GM12801 (cell line): ENCODE measurements around the gene PHACTR1.

Experiments used
- TF ChIP-seq, protein P1 (sequence below): IDR thresholded peaks from one replicate; pipeline ENCODE4 v1.5.1; 2011; ENCODE audit warnings: control low read depth; ENCODE audit not compliant: insufficient read length; ENCODE audit errors: extremely low read depth

Gene PHACTR1

DNA sequence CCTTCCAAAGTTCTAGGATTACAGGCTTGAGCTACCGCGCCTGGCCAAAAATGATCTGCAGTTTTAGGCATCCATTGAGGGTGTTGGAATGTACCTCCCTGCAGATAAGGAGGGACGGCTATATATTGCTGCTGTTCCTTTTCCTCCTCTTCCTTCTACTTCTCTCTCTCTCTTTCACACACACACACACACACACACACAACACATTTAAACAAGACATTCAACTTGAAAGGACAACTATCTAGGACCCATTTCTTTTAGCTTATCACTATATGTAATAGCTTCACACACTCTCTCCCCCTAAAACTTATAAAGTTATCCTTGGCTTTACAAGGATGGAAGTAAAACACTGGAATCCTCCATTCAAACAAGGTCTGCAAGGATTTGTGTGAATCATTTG, 260.6 kb downstream of the PHACTR1 start:
- TF ChIP-seq, protein P1, sequence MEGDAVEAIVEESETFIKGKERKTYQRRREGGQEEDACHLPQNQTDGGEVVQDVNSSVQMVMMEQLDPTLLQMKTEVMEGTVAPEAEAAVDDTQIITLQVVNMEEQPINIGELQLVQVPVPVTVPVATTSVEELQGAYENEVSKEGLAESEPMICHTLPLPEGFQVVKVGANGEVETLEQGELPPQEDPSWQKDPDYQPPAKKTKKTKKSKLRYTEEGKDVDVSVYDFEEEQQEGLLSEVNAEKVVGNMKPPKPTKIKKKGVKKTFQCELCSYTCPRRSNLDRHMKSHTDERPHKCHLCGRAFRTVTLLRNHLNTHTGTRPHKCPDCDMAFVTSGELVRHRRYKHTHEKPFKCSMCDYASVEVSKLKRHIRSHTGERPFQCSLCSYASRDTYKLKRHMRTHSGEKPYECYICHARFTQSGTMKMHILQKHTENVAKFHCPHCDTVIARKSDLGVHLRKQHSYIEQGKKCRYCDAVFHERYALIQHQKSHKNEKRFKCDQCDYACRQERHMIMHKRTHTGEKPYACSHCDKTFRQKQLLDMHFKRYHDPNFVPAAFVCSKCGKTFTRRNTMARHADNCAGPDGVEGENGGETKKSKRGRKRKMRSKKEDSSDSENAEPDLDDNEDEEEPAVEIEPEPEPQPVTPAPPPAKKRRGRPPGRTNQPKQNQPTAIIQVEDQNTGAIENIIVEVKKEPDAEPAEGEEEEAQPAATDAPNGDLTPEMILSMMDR, result no peak

DNA sequence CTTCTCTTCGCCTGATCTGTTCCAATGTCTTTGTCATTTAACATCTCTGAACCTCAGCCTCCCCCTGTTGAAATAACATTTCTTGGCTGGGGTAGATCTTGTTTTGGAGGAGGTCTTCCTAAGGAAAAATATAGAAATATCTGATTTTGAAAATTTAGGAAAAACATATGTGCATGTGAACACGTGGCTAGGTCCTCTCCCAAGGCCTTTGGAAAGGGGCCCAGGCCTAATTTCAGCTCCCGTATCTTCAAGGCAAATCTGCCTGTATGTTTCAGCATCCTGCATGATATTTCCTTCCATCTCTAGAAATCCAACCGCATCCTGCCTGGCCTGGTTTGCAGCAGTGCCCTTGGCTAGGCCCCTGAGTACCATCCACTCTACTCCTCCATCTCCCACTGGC, 261.2 kb downstream of the PHACTR1 start:
- TF ChIP-seq, protein P1, result no peak

GRCh38 chr6:12980741-12981140, 264.2 kb downstream of the PHACTR1 start:
- TF ChIP-seq, protein P1, result no peak

GRCh38 chr6:12984776-12985175, 268.2 kb downstream of the PHACTR1 start:
- TF ChIP-seq, protein P1, result no peak

DNA sequence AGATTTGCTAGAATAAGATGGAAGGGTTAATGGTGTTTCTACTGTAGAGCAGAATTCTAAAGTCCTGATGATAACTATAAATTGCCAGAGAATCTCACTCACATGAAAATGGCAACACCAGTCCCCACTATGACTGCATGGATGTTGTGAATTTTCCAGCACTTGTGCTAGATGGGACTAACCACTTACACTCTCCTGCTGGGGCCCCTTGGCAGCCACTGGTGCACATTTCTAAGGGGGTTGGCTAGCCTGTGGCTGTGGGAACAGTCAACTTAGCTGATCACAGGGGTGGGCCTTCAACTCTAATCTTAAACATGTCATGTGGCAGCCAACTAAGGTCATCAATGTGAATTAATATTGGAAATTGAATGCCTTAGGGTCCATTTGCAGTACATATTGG, 271.2 kb downstream of the PHACTR1 start:
- TF ChIP-seq, protein P1, result no peak

DNA sequence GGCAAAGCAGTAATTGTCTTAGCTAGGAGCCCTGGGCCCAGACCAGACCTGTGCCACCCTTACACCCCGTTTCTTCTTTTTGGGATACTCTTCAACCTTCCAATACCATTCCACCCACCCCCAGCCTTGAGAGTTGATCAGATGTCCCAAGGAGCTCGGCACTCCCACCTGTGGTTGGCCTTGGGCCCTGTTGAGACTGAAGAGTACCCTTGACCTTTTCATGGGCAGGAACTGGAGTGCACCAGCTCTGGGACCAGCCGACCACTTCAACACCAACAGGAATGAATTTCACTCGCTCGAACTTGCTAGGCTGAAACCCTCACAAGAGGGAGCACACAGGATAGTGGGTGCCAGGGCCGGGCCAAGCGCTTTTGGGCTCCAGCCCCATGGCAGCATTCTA, 273.6 kb downstream of the PHACTR1 start:
- TF ChIP-seq, protein P1, result no peak

GRCh38 chr6:12991435-12991834, 274.9 kb downstream of the PHACTR1 start:
- TF ChIP-seq, protein P1, result no peak

DNA sequence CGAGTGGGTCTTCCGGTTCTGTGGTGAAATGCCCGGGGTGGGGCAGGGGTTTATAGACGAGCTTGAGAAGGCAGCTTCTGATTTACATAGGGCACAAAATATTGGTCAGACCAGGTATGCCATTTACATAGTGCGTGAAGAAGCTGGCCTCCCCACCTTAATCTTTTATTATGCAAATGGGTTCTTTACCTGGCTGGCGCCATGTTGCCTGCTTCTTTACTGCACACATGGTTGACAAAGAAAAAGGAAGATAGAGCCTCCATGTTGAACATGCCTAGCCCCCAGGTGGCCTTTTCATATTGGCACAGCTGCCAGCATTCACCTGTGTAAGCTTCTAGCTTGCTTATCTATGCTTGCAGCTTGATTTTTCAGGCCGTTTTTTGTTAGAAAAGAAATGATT, 276.2 kb downstream of the PHACTR1 start:
- TF ChIP-seq, protein P1, result no peak
